Measurements from ENCODE around the gene POLG2. TPM values are rescaled to one million over a fixed set of nuclear protein-coding genes. Genes with fewer than 3 reads are reported as not detected.

The POLG2 gene
- total and polyA plus RNA-seq, 9 of the 15 experiments (the other 6 are each of a cell fraction or from before 2014, with no cell fraction given), result 13.4 to 44.8 (median 37.0) TPM

- TF ChIP-seq ARID3A (IDR thresholded peaks at IDR 0.05; ENCODE audit: borderline replicate concordance, low read depth, low read length), result no peak
- no peak for TF ChIP-seq ZNF280A (IDR thresholded peaks at IDR 0.05; ENCODE audit: low read depth, partially characterized antibody)
- no peak for TF ChIP-seq PTTG1 (tag; IDR thresholded peaks at IDR 0.05; ENCODE audit: low read depth)
- TF ChIP-seq CBX2 (IDR thresholded peaks at IDR 0.05; ENCODE audit: insufficient read depth, low read length, poor library complexity, severe bottlenecking), result no peak
- no peak for TF ChIP-seq WHSC1 (IDR thresholded peaks at IDR 0.05; ENCODE audit: low read length)
- no peak; the same call in 1 of the 2 replicates for TF ChIP-seq CBX1 (IDR thresholded peaks at IDR 0.05; ENCODE audit: low read depth)
- TF ChIP-seq ZNF644 (tag; IDR thresholded peaks at IDR 0.05; ENCODE audit: low read depth), result no peak
- no peak for TF ChIP-seq RFX5 (IDR thresholded peaks at IDR 0.05; ENCODE audit: low read depth, low read length)
- TF ChIP-seq PHF8 (IDR thresholded peaks at IDR 0.05; ENCODE audit: borderline replicate concordance, low read length), result peak; percentile 77
- no peak for TF ChIP-seq ZKSCAN3 (CRISPR knock-in tag; IDR thresholded peaks at IDR 0.05)
- TF ChIP-seq NR4A1 (CRISPR knock-in tag; IDR thresholded peaks at IDR 0.05), result no peak
- no peak for TF ChIP-seq NR4A1 (tag; IDR thresholded peaks at IDR 0.05)
- peak; percentile 82 for TF ChIP-seq CREB3L1 (IDR thresholded peaks at IDR 0.05; ENCODE audit: borderline replicate concordance, low read depth)
- no peak for TF ChIP-seq ZNF143 (CRISPR knock-in tag; IDR thresholded peaks at IDR 0.05)
- TF ChIP-seq MAX (CRISPR knock-in tag; IDR thresholded peaks at IDR 0.05), result peak; percentile 83
- TF ChIP-seq CREB5 (CRISPR knock-in tag; IDR thresholded peaks at IDR 0.05), result no peak
- TF ChIP-seq PTBP1 (IDR thresholded peaks at IDR 0.05; ENCODE audit: low read depth, low read length), result no peak
- no peak for TF ChIP-seq UBTF (IDR thresholded peaks at IDR 0.05; ENCODE audit: borderline replicate concordance in 1 of 2, low read depth in 2 of 2, low read length in 2 of 2)
These were observed 9.9 kb upstream of the POLG2 start, which contains the start of gene CEP95 (continued) for GRCh38 chr17:64506576-64507412.
